Stimulated activated CD4-positive, alpha-beta T cell treated with anti-CD3 and anti-CD28 coated beads, Interleukin-2, amount 100 ng/mL, for 48 hours (primary cell): ENCODE measurements around the gene C3orf80.
"Not testable (repeated sequence)": the region's sequence is repeated elsewhere in the genome, so short reads cannot be mapped to it uniquely, and the experiment has no call there.

Experiments used
- DNase-seq, 2 donors: peaks; one replicate each; pipeline ENCODE4 v3.0.0-alpha.2; 2020

The C3orf80 gene

GRCh38 chr3:160217675-160218074 lies 7.5 kb upstream of the C3orf80 start:
- DNase-seq: no peak

- no peak for DNase-seq
These were observed 7.1 kb upstream of the C3orf80 start for GRCh38 chr3:160218136-160218535.

DNA sequence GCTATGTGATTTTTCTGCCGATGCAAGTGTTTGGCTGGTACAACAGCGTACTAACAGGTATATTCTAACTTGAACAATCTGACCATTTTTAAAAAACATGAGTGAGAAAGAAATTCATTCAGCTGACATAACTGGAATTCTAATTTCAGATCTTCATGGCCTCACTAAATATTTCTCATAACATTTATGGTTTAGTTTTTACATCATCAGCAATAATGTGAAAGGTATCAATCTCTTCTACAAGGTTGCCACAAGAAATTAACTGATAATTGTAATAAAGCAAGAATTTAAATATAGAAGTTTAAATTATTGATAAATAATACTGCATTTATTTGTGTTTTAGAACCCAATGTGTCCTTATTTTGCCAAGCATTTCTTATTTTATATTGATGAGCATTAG lies 5.2 kb upstream of the C3orf80 start:
- DNase-seq: no peak

DNA sequence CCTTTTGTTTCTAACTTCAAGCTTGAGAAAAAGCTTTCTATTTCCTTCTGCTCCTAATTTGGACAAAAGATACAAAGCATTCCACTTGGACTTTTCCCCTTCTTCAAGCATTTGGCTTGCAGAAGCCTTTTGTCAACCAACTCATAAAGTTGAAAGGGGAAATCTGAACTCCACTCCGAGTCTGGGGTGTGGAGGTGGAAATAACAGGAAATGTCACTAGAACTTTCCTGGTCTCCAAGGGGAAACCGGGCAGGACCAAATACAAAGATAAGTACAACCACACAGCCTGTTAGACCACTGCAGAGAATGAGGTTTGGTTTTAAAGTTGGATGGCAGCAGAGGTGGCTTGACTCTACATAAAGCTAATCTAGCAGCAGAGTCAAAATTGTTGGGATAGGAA lies 4.2 kb upstream of the C3orf80 start:
- no peak for DNase-seq

DNA sequence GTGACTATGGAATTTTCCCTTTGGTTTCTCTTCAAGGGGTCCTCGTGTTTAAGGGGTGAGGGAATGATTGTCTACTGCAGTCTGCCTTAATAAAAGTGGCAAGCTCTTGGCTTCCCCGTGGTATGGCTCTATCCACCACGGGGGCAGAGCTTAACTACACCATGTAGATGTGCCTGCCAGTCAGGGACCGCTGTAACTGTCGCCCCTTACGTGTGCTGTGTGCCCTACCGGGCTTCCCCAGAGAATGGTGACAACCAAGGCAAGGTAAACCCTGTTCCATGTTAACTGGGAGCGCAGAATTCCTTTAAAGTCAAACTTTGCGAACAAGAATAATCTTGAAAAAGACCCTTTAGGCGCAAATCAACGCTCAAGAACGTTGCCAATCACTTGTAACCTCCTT lies 966 bp upstream of the C3orf80 start:
- DNase-seq: no peak

DNA sequence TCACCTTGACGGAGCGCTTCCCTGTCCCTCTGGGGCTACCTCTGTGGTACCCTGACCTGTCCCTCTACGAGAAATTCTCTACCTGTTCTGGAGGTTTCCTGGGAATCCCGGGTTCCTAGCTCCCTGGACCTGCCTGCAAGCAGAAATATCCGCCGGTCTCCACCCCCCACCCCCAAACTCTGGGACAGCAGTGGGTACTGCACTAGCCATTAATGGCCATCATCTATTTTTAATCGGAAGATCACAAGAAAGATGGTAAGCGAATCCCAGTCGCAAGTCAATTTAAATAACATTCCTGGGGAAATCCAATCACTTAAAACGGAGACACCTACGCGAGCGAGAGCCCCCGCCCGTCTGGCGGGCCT lies 429 bp upstream of the C3orf80 start:
- DNase-seq: no peak

GRCh38 chr3:160226026-160226907 lies 1.0 kb downstream of the C3orf80 start:
- no peak for DNase-seq

GRCh38 chr3:160227419-160227818 lies 2.2 kb downstream of the C3orf80 start:
- no peak for DNase-seq

GRCh38 chr3:160232014-160232413 lies 6.8 kb downstream of the C3orf80 start:
- no peak for DNase-seq

DNA sequence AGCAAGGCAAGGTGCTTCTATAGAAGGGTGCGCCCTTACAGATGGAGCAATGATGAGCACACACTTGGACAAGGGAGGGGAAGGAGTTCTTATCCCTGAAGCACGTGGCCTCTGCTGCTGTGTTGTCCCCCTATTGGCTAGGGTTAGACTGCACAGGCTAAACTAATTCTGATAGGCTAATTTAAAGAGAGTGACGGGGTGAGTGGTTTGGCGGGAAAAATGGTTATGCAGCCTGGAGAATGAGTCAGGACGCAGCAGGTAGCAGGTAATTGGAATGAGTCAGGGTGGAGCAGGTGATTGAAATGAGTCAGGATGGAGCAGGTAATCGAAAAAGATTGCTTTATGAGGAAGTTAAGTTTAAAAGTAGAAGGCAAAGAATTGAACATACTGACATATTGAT lies 15.5 kb downstream of the C3orf80 start:
- DNase-seq: not testable (repeated sequence)

- no peak for DNase-seq
These were observed 20.1 kb downstream of the C3orf80 start for GRCh38 chr3:160245261-160245800.

- DNase-seq: no peak
These were observed 22.5 kb downstream of the C3orf80 start for GRCh38 chr3:160247766-160248165.

- DNase-seq: no peak
These were observed 28.1 kb downstream of the C3orf80 start for GRCh38 chr3:160253298-160253697.

- DNase-seq: no peak
These were observed 32.4 kb downstream of the C3orf80 start for GRCh38 chr3:160257606-160258005.

GRCh38 chr3:160259589-160259988 lies 34.4 kb downstream of the C3orf80 start:
- DNase-seq: no peak

DNA sequence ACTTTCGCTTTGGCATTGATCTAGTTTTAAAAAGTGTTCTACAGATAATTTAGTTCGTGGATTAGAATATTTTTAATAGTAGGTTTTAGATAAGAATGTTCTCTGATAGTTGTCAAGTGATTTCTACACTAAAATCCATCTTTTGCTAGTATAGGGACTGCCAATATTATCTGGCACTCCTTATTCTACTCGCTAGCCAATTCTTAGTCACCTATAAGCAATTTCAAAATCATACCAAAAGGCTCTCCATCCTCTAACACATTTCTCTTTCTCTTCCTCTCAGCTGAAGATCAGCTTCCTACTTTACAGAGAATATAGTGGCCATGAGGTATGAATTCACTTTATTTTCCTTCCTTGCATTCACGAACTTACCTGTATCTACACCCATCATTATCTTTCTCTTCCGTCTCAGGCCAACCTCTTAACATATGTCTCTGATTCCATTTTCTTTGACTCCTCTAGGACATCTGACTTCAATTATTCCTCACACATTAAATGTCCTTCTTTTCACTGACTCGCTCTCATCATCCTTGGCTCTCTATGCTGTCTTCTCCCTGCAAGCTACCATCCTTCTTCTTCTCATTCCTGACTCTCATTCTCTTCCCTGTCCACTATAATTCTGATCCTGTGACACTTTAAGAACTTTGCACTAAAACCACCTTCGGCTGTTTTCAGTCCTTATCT lies 35.5 kb downstream of the C3orf80 start:
- no peak for DNase-seq

DNA sequence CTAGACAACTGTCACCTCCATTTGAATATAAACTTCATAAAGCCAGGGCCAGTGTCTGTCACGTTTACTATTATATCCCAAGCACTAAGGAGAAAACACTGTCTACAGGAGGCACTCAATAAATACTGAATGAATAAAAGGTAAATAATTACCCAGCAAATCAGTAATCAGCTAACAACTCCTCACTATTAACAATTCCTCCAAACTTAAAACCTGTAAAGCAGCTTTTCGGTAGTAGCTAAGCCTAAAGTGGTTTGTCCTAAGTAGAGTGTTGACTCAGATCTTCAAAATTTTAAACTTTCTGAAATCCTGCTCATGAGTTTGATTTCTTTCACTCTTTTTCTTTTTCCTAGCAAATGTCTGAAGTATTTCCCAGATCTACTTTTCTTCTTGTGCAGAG lies 39.9 kb downstream of the C3orf80 start:
- DNase-seq: no peak
